Gastroesophageal sphincter (tissue), 4 donors: ENCODE data around the gene SLC7A11. TPM values are rescaled to one million over a fixed set of nuclear protein-coding genes. Genes with fewer than 3 reads are reported as not detected.

Experiments used
- ATAC-seq: fragments of 150-250 bp; one replicate; pipeline ENCODE4 v1.9.1; 2016; ENCODE audit warnings: mild to moderate bottlenecking, moderate library complexity
- H3K27ac ChIP-seq, 4 donors: fragments of 200-600 bp; sonication (generic) in 3 of 4; 1 replicate in 3 of 4; 2 replicates in 1 of 4; pipeline ENCODE4 v1.5.1; 2016 to 2019
- H3K27me3 ChIP-seq: fragments of 200-600 bp; sonication (generic); one replicate; pipeline ENCODE4 v1.5.1; 2019
- H3K36me3 ChIP-seq, 2 donors: fragments of 200-600 bp; sonication (generic); one replicate each; pipeline ENCODE4 v1.5.1; 2019; ENCODE audit warnings: control low read depth in 1 of 2
- H3K4me1 ChIP-seq, 3 donors: fragments of 200-600 bp; sonication (generic); 1 replicate in 2 of 3; 2 replicates in 1 of 3; pipeline ENCODE4 v1.5.1; 2016 to 2019; ENCODE audit warnings: control low read depth in 2 of 3
- H3K4me3 ChIP-seq, 2 donors: fragments of 200-600 bp; sonication (generic); one replicate each; pipeline ENCODE4 v1.5.1; 2019; ENCODE audit warnings: mild to moderate bottlenecking in 1 of 2, moderate library complexity in 1 of 2
- H3K9me3 ChIP-seq, 3 donors: fragments of 200-600 bp; sonication (generic); one replicate each; pipeline ENCODE4 v1.5.1; 2017 to 2019; ENCODE audit warnings: control low read depth in 2 of 3
- CTCF ChIP-seq, 4 experiments: fragments of 200-600 bp in 2 of 4; fragments of 450-650 bp in 2 of 4; sonication (generic) in 1 of 4; IDR thresholded peaks; one replicate each; pipeline ENCODE4 v1.5.1; 2017 to 2019; ENCODE audit warnings: antibody characterized with exemption in 4 of 4, mild to moderate bottlenecking in 2 of 4, moderate library complexity in 2 of 4
- EP300 ChIP-seq: sonication (generic); formaldehyde crosslinking; IDR thresholded peaks from one replicate; pipeline ENCODE4 v1.6.1; 2017; ENCODE audit warnings: antibody characterized with exemption, mild to moderate bottlenecking
- POLR2A ChIP-seq, 2 donors: fragments of 450-650 bp; IDR thresholded peaks; one replicate each; pipeline ENCODE4 v1.6.1; 2017; ENCODE audit warnings: antibody characterized with exemption in 2 of 2, mild to moderate bottlenecking in 2 of 2, moderate library complexity in 1 of 2
- POLR2AphosphoS5 ChIP-seq: sonication (generic); formaldehyde crosslinking; IDR thresholded peaks from one replicate; pipeline ENCODE4 v1.6.1; 2017; ENCODE audit warnings: antibody characterized with exemption
- WGBS, 2 donors: methylation state at CpG; one replicate each; pipeline ENCODE4 v1.1.5; 2018; ENCODE audit warnings: low coverage in 1 of 2; 5-methylcytosine and 5-hydroxymethylcytosine counted together
- total RNA-seq, 4 donors: library from RNA; depleted of rRNA; stranded (reverse); fragments of >200 nt; gene quantifications; one replicate each; pipeline ENCODE4 v1.1.0, GENCODE V29; 2016

SLC7A11 gene
- total RNA-seq, 4 donors from 2014 or later = 0.13 to 0.67 (median 0.33) TPM

- Histone ChIP-seq H3K9me3 (no peaks in the 10 kb centered on the region), H3K36me3 (no peaks in the 10 kb centered on the region), H3K27ac (no peak overlapping the region), H3K4me3 (no peak overlapping the region), H3K27me3 (no peaks in the 10 kb centered on the region), H3K4me1 (peaks cover 0 to 13% (median 3%) of the 10 kb centered on the region in 3 donors)
- 78 to 94% methylated on average over 2 of the region's 2 CpGs for WGBS, 2 donors
- ATAC-seq = no peak
- TF ChIP-seq EP300 = no peak
- TF ChIP-seq CTCF (IDR thresholded peaks at IDR 0.05) = no peak
- no peak for TF ChIP-seq POLR2A (IDR thresholded peaks at IDR 0.05)
- no peak for TF ChIP-seq POLR2AphosphoS5
Observed at GRCh38 chr4:138115053-138115452, 127.1 kb downstream of the SLC7A11 start.

- Histone ChIP-seq H3K4me1 (peaks cover 0 to 13% (median 3%) of the 10 kb centered on the region in 3 donors), H3K36me3 (no peaks in the 10 kb centered on the region), H3K4me3 (no peak overlapping the region), H3K27me3 (no peaks in the 10 kb centered on the region), H3K9me3 (no peaks in the 10 kb centered on the region), H3K27ac (no peak overlapping the region)
- no peak for ATAC-seq
- TF ChIP-seq POLR2AphosphoS5 (no peak), CTCF (IDR thresholded peaks at IDR 0.05) (no peak), EP300 (no peak), POLR2A (IDR thresholded peaks at IDR 0.05) (no peak)
- WGBS, 2 donors = 0 to 25% methylated on average over 1 of the region's 1 CpG
Observed at GRCh38 chr4:138114434-138114833, 127.7 kb downstream of the SLC7A11 start.
